Activated T-cell treated with anti-CD3 and anti-CD28 coated beads, Interleukin-2, amount 50 U/mL, for 48 hours (primary cell): ENCODE measurements around the gene PFDN1.
"Not testable (repeated sequence)": the region's sequence is repeated elsewhere in the genome, so short reads cannot be mapped to it uniquely, and the experiment has no call there.

ENCODE experiments used
- DNase-seq, 2 experiments: peaks; one replicate each; pipeline ENCODE4 v3.0.0-alpha.2; 2020

Gene PFDN1

DNA sequence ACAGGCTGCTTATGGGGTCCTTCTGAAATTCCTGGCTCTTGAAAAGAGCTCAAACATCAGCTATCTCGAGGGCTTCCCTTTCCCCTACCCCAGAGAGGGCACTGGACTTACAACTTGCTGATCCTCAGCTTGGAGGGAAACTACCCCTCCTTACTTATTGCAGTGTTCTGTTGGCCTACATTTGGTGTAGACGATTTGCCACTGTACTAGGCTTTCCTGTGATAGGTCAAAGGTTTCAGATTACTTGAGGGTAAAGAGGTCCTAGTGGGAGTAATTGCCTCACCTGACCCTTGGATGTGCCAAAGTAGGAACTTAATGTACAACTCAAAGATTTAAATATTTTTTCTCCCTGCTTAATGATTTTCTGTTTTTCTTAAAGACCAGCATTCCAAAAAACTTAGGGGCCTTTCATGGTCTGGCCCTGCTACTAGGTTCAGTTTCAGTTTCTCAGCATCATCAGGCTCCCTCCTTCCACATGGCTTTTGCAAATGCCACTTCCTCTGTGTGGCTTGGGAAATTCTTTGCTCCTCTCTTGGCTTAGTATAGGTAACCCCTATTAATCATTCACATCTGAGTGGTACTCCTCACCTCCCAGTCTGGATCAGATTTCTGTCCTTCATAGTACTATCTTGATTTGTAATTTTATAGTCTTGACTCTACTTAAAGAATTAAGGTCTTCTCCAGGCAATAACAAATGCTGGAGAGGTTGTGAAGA is 95.5 kb downstream of the PFDN1 start:
- DNase-seq, result no peak

GRCh38 chr5:140205952-140206351 is 96.9 kb downstream of the PFDN1 start:
- no peak for DNase-seq

GRCh38 chr5:140205216-140205615 is 97.7 kb downstream of the PFDN1 start:
- no peak for DNase-seq

DNA sequence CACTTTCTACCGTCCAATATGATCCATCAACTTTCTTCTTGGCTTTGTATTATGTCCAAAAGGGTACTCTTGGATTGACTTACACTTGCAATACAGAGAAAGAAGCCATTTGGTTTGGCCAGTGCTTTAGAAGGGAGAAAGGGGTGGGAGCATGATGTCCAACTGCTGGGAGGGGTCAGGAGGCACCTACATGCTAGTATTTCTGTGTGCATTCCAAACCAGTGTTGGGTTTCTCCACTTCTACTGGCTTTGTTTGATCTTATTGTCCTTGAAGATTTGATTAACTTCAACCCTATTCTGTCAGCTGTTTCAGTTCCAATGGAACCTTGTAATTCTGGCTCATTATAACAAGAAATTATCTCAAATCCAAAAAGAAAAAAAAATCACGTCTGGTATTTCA is 100.3 kb downstream of the PFDN1 start:
- DNase-seq, result no peak

DNA sequence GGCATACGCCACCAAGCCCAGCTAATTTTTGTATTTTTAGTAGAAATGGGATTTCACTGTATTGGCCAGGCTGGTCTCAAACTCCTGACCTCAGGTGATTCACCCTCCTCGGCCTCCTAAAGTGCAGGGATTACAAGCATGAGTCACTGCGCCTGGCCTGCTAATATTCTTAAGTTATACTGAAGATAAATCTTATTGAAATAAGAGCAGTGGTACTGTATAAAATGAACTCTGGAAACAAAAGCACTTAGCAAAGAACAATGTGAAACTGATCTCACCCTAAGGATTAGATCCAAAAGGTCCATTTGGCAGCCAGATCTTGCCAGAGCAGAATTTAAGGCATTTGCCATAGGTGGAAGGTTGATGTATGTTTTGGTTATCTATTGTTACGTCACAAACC is 100.8 kb downstream of the PFDN1 start:
- no peak for DNase-seq

- DNase-seq, result not testable (repeated sequence)
These were observed 104.0 kb downstream of the PFDN1 start for GRCh38 chr5:140198915-140199314.

DNA sequence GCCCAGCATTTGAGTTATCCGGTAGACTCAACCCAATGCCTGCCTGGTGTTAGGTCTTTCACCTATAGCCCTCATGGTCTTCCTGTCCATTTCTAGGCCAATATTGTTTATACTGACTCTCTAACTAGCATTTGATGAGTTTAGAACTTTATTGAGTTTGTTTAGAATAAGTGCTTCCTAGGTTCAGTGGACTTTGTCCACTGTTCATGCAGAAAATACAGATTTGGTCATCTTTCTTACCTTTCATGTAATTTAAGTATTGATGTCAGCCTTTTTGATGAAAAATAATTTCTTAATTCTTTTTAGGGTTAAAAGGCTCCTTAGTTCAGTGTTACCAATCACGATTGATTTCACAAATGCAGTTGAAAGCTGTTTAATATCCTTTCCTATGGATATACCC is 105.9 kb downstream of the PFDN1 start:
- no peak for DNase-seq

- no peak for DNase-seq
These were observed 106.6 kb downstream of the PFDN1 start for GRCh38 chr5:140196115-140196814.
